Right atrium auricular region (tissue), 2 donors: Measurements from ENCODE around the gene SOX1. TPM values are rescaled to one million over a fixed set of nuclear protein-coding genes. Genes with fewer than 3 reads are reported as not detected.

ENCODE experiments used
- DNase-seq: peaks from one replicate; pipeline ENCODE4 v3.0.0-alpha.2; 2019; ENCODE audit warnings: low spot score
- H3K27ac ChIP-seq, 2 donors: fragments of 200-600 bp; sonication (generic); 1 replicate in 1 of 2; 2 replicates in 1 of 2; pipeline ENCODE4 v1.5.1; 2016 to 2019
- H3K27me3 ChIP-seq, 2 donors: fragments of 200-600 bp; sonication (generic); one replicate each; pipeline versions ENCODE4 v1.5.1 to v1.6.0; 2017 to 2019
- H3K36me3 ChIP-seq: fragments of 200-600 bp; sonication (generic); one replicate; pipeline ENCODE4 v1.5.1; 2016
- H3K4me1 ChIP-seq, 2 donors: fragments of 200-600 bp; sonication (generic); one replicate each; pipeline versions ENCODE4 v1.5.1 to v1.6.0; 2017 to 2019
- H3K4me3 ChIP-seq, 2 donors: fragments of 200-600 bp; sonication (generic); 1 replicate in 1 of 2; 2 replicates in 1 of 2; pipeline ENCODE4 v1.5.1; 2017 to 2019; ENCODE audit warnings: mild to moderate bottlenecking in 1 of 2, moderate library complexity in 1 of 2
- H3K9me3 ChIP-seq, 2 donors: fragments of 200-600 bp; sonication (generic); one replicate each; pipeline ENCODE4 v1.5.1; 2019
- CTCF ChIP-seq, 2 donors: fragments of 200-600 bp; sonication (generic); IDR thresholded peaks; one replicate each; pipeline ENCODE4 v1.5.1; 2019; ENCODE audit warnings: antibody characterized with exemption in 2 of 2
- total RNA-seq, 2 donors: library from RNA; depleted of rRNA; stranded (reverse); fragments of >200 nt; gene quantifications; one replicate each; pipeline ENCODE4 v1.1.0, GENCODE V29; 2016

Gene SOX1
- total RNA-seq, 2 donors from 2014 or later, result not detected

- H3K9me3 ChIP-seq, result no peaks in the 10 kb centered on the region
- no peaks in the 10 kb centered on the region for H3K36me3 ChIP-seq
- H3K4me3 ChIP-seq, result no peak overlapping the region
- no peaks in the 10 kb centered on the region for H3K4me1 ChIP-seq
- DNase-seq, result no peak
- TF ChIP-seq CTCF (IDR thresholded peaks at IDR 0.05), result no peak
- H3K27me3 ChIP-seq, result no peaks in the 10 kb centered on the region
- no peak overlapping the region for H3K27ac ChIP-seq
These were observed 34.6 kb upstream of the SOX1 start for GRCh38 chr13:112032186-112032993.

- no peaks in the 10 kb centered on the region for H3K4me1 ChIP-seq
- TF ChIP-seq CTCF (IDR thresholded peaks at IDR 0.05), result no peak
- no peaks in the 10 kb centered on the region for H3K36me3 ChIP-seq
- DNase-seq, result no peak
- no peaks in the 10 kb centered on the region for H3K9me3 ChIP-seq
- H3K27me3 ChIP-seq, result no peaks in the 10 kb centered on the region
- H3K27ac ChIP-seq, result no peak overlapping the region
- H3K4me3 ChIP-seq, result no peak overlapping the region
These were observed 32.7 kb upstream of the SOX1 start for GRCh38 chr13:112034231-112034630.

- no peak for DNase-seq
- H3K4me3 ChIP-seq, result no peak overlapping the region
- H3K36me3 ChIP-seq, result no peaks in the 10 kb centered on the region
- no peaks in the 10 kb centered on the region for H3K9me3 ChIP-seq
- TF ChIP-seq CTCF (IDR thresholded peaks at IDR 0.05), result no peak
- no peaks in the 10 kb centered on the region for H3K27me3 ChIP-seq
- no peaks in the 10 kb centered on the region for H3K4me1 ChIP-seq
- no peak overlapping the region for H3K27ac ChIP-seq
These were observed 32.1 kb upstream of the SOX1 start for GRCh38 chr13:112034846-112035245.

- TF ChIP-seq CTCF (IDR thresholded peaks at IDR 0.05), result no peak
- no peak for DNase-seq
- H3K27ac ChIP-seq, result no peak overlapping the region
These were observed 24.5 kb upstream of the SOX1 start for GRCh38 chr13:112042496-112042895.

GRCh38 chr13:112052213-112052612, 14.7 kb upstream of the SOX1 start:
- no peak overlapping the region for H3K4me3 ChIP-seq
- no peaks in the 10 kb centered on the region for H3K36me3 ChIP-seq
- no peak overlapping the region for H3K27ac ChIP-seq
- H3K9me3 ChIP-seq, result peaks cover 0 to 5% of the 10 kb centered on the region in 2 donors
- no peak for TF ChIP-seq CTCF (IDR thresholded peaks at IDR 0.05)
- no peak for DNase-seq
- peaks cover 25 to 46% of the 10 kb centered on the region in 2 donors for H3K27me3 ChIP-seq
- H3K4me1 ChIP-seq, result peaks cover 0 to 37% of the 10 kb centered on the region in 2 donors

More at GRCh38 chr13:112042496-112042895, 24.5 kb upstream of the SOX1 start:
- H3K4me3 ChIP-seq, result no peak overlapping the region
- H3K9me3 ChIP-seq, result peaks cover 0 to 34% of the 10 kb centered on the region in 2 donors
- H3K36me3 ChIP-seq, result no peaks in the 10 kb centered on the region
- no peaks in the 10 kb centered on the region for H3K27me3 ChIP-seq
- no peaks in the 10 kb centered on the region for H3K4me1 ChIP-seq
